Skeletal muscle cell (primary cell): ENCODE results near the gene TPM1.

ENCODE experiments used
- DNase-seq: peaks from one replicate; pipeline ENCODE4 v3.0.0-alpha.2; 2010; ENCODE audit warnings: low read depth
- H3K4me3 ChIP-seq: 2 replicates; pipeline ENCODE4 v1.5.1; 2011; ENCODE audit warnings: low read depth, mild to moderate bottlenecking, control low read depth, low read length, moderate library complexity

TPM1 gene

GRCh38 chr15:63038926-63039673 lies 3.4 kb upstream of the TPM1 start:
- H3K4me3 ChIP-seq, result no peak overlapping the region
- DNase-seq, result no peak

- no peak for DNase-seq
- no peak overlapping the region for H3K4me3 ChIP-seq
Measured at GRCh38 chr15:63039811-63040210, 2.7 kb upstream of the TPM1 start.

GRCh38 chr15:63040509-63040908 lies 2.0 kb upstream of the TPM1 start:
- H3K4me3 ChIP-seq, result no peak overlapping the region
- no peak for DNase-seq

GRCh38 chr15:63040954-63041353 lies 1.6 kb upstream of the TPM1 start:
- no peak for DNase-seq
- H3K4me3 ChIP-seq, result no peak overlapping the region

- no peak for DNase-seq
- H3K4me3 ChIP-seq, result peak overlapping the region; percentile 90
Measured at GRCh38 chr15:63041402-63041973, 1.1 kb upstream of the TPM1 start.

- H3K4me3 ChIP-seq, result peak overlapping the region; percentile 90
- DNase-seq, result no peak
Measured at GRCh38 chr15:63042877-63043334, 359 bp downstream of the TPM1 start.

- peak overlapping the region; percentile 90 for H3K4me3 ChIP-seq
- DNase-seq, result no peak
Measured at GRCh38 chr15:63043335-63044076, 959 bp downstream of the TPM1 start.

GRCh38 chr15:63044077-63044644 lies 1.6 kb downstream of the TPM1 start:
- no peak for DNase-seq
- peak overlapping the region; percentile 90 for H3K4me3 ChIP-seq

GRCh38 chr15:63044645-63045464 lies 2.3 kb downstream of the TPM1 start:
- peak overlapping the region; percentile 90 for H3K4me3 ChIP-seq
- DNase-seq, result no peak

- DNase-seq, result no peak
- H3K4me3 ChIP-seq, result peak overlapping the region; percentile 90
Measured at GRCh38 chr15:63045465-63045840, 2.9 kb downstream of the TPM1 start.

- peak overlapping the region; percentile 90 for H3K4me3 ChIP-seq
- DNase-seq, result no peak
Measured at GRCh38 chr15:63045879-63046278, 3.3 kb downstream of the TPM1 start.

GRCh38 chr15:63046917-63047760 lies 4.6 kb downstream of the TPM1 start:
- H3K4me3 ChIP-seq, result peak overlapping the region; percentile 71
- DNase-seq, result no peak

GRCh38 chr15:63047792-63048114 lies 5.2 kb downstream of the TPM1 start:
- no peak for DNase-seq
- peak overlapping the region; percentile 71 for H3K4me3 ChIP-seq

GRCh38 chr15:63048115-63048775 lies 5.7 kb downstream of the TPM1 start:
- DNase-seq, result peak; percentile 90
- peak overlapping the region; percentile 71 for H3K4me3 ChIP-seq

- peak overlapping the region; percentile 71 for H3K4me3 ChIP-seq
- DNase-seq, result no peak
Measured at GRCh38 chr15:63048776-63049665, 6.5 kb downstream of the TPM1 start.

GRCh38 chr15:63049783-63050371 lies 7.3 kb downstream of the TPM1 start:
- DNase-seq, result no peak
- H3K4me3 ChIP-seq, result peak overlapping the region; percentile 71

GRCh38 chr15:63050731-63051155 lies 8.2 kb downstream of the TPM1 start:
- DNase-seq, result no peak
- H3K4me3 ChIP-seq, result no peak overlapping the region
